ENCODE data around the gene RAB4A.

GRCh38 chr1:229270547-229271447 lies at the start of gene RAB4A:
- TF ChIP-seq NKRF (IDR thresholded peaks at IDR 0.05; ENCODE audit: borderline replicate concordance) (peak; percentile 91), HMGXB4 (CRISPR knock-in tag; IDR thresholded peaks at IDR 0.05) (peak; percentile 76), RCOR1 (IDR thresholded peaks at IDR 0.05; ENCODE audit: borderline replicate concordance in 1 of 2, low read depth in 2 of 2, low read length in 2 of 2) (peak in 1 of 2 experiments; percentile 39; a peak in 1 of 4 replicates), LARP7 (IDR thresholded peaks at IDR 0.05) (no peak), RFX5 (IDR thresholded peaks at IDR 0.05; ENCODE audit: low read depth, low read length) (no peak), THAP7 (CRISPR knock-in tag; IDR thresholded peaks at IDR 0.05) (0 out of 2 replicates have a peak, but pooled peaks have one; percentile 42), ZBTB49 (CRISPR knock-in tag; IDR thresholded peaks at IDR 0.05; ENCODE audit: borderline replicate concordance) (no peak), USF2 (CRISPR knock-in tag; IDR thresholded peaks at IDR 0.05) (peak; percentile 48; the same call in 1 of the 2 replicates), HDAC8 (tag; IDR thresholded peaks at IDR 0.05) (peak; percentile 77; the same call in 1 of the 2 replicates), PTRF (tag; IDR thresholded peaks at IDR 0.05) (no peak), SIN3A (IDR thresholded peaks at IDR 0.05; ENCODE audit: borderline replicate concordance in 2 of 2, control insufficient read depth in 1 of 2, low read depth in 2 of 2, low read length in 2 of 2) (peak; percentile 39 to 91; a peak in 3 of 4 replicates), STAT5B (CRISPR knock-in tag; IDR thresholded peaks at IDR 0.05) (no peak), TAF1 (IDR thresholded peaks at IDR 0.05; ENCODE audit: control insufficient read depth, extremely low read depth, insufficient read depth, low read length, severe bottlenecking) (peak; percentile 59), SMC3 (conservative IDR thresholded peaks at IDR 0.05; ENCODE audit: insufficient read depth, low read depth, low read length) (0 out of 2 replicates have a peak, but pooled peaks have one; percentile 8)
